Parathyroid adenoma (tissue), 2 donors: ENCODE results near the gene NFYB.
"Not testable (repeated sequence)": the region's sequence is repeated elsewhere in the genome, so short reads cannot be mapped to it uniquely, and the experiment has no call there.

Experiments used
- H2AFZ ChIP-seq: fragments of 300-600 bp; sonication (generic); one replicate; pipeline ENCODE4 v1.7.0; 2017; ENCODE audit warnings: antibody characterized with exemption, mild to moderate bottlenecking
- H3K27ac ChIP-seq: fragments of 300-600 bp; sonication (generic); one replicate; pipeline ENCODE4 v1.7.0; 2017
- H3K27me3 ChIP-seq: fragments of 300-600 bp; sonication (generic); one replicate; pipeline ENCODE4 v1.7.0; 2017; ENCODE audit warnings: low read length; ENCODE audit not compliant: control insufficient read depth, insufficient read depth
- H3K36me3 ChIP-seq: fragments of 300-600 bp; sonication (generic); one replicate; pipeline ENCODE4 v1.7.0; 2017; ENCODE audit warnings: low read length; ENCODE audit not compliant: control insufficient read depth, insufficient read depth
- H3K4me1 ChIP-seq: fragments of 300-600 bp; sonication (generic); one replicate; pipeline ENCODE4 v1.7.0; 2017; ENCODE audit warnings: control low read depth
- H3K4me2 ChIP-seq: fragments of 300-600 bp; sonication (generic); one replicate; pipeline ENCODE4 v1.7.0; 2017; ENCODE audit warnings: low read length
- H3K4me3 ChIP-seq: fragments of 300-600 bp; sonication (generic); one replicate; pipeline ENCODE4 v1.7.0; 2017; ENCODE audit warnings: low read depth, low read length
- H3K79me2 ChIP-seq: fragments of 300-600 bp; sonication (generic); one replicate; pipeline ENCODE4 v1.7.0; 2017; ENCODE audit warnings: control low read depth
- H3K9ac ChIP-seq: fragments of 300-600 bp; sonication (generic); one replicate; pipeline ENCODE4 v1.7.0; 2017; ENCODE audit warnings: mild to moderate bottlenecking
- H3K9me3 ChIP-seq: fragments of 300-600 bp; sonication (generic); one replicate; pipeline ENCODE4 v1.7.0; 2017; ENCODE audit warnings: low read length; ENCODE audit not compliant: control insufficient read depth
- CTCF ChIP-seq: fragments of 300-600 bp; sonication (generic); IDR thresholded peaks from one replicate; pipeline ENCODE4 v1.7.0; 2017; ENCODE audit warnings: antibody characterized with exemption, mild to moderate bottlenecking
- donor health status: primary hyperparathyroidism.

Gene NFYB

GRCh38 chr12:104167519-104168458 is 29.8 kb upstream of the NFYB start:
- H3K9me3 ChIP-seq = no peaks in the 10 kb centered on the region
- H3K9ac ChIP-seq = no peak overlapping the region
- H3K27me3 ChIP-seq = no peaks in the 10 kb centered on the region
- peaks cover 12% of the 10 kb centered on the region for H3K4me1 ChIP-seq
- H3K36me3 ChIP-seq = no peaks in the 10 kb centered on the region
- H2AFZ ChIP-seq = peak overlapping the region; percentile 18
- no peak overlapping the region for H3K4me2 ChIP-seq
- no peaks in the 10 kb centered on the region for H3K79me2 ChIP-seq
- no peak overlapping the region for H3K4me3 ChIP-seq
- H3K27ac ChIP-seq = no peak overlapping the region
- TF ChIP-seq CTCF = no peak

- H2AFZ ChIP-seq = no peak overlapping the region
- no peak overlapping the region for H3K4me2 ChIP-seq
- no peaks in the 10 kb centered on the region for H3K27me3 ChIP-seq
- no peaks in the 10 kb centered on the region for H3K79me2 ChIP-seq
- no peaks in the 10 kb centered on the region for H3K36me3 ChIP-seq
- H3K9ac ChIP-seq = no peak overlapping the region
- no peak overlapping the region for H3K4me3 ChIP-seq
- H3K9me3 ChIP-seq = no peaks in the 10 kb centered on the region
- H3K4me1 ChIP-seq = peaks cover 12% of the 10 kb centered on the region
- H3K27ac ChIP-seq = no peak overlapping the region
- TF ChIP-seq CTCF = no peak
Observed at GRCh38 chr12:104166465-104166864, 28.5 kb upstream of the NFYB start.

GRCh38 chr12:104165801-104166200 is 27.8 kb upstream of the NFYB start:
- peak overlapping the region; percentile 15 for H3K27ac ChIP-seq
- H2AFZ ChIP-seq = peak overlapping the region; percentile 61
- no peaks in the 10 kb centered on the region for H3K9me3 ChIP-seq
- no peak overlapping the region for H3K4me3 ChIP-seq
- no peaks in the 10 kb centered on the region for H3K36me3 ChIP-seq
- H3K4me2 ChIP-seq = no peak overlapping the region
- TF ChIP-seq CTCF = no peak
- no peak overlapping the region for H3K9ac ChIP-seq
- no peaks in the 10 kb centered on the region for H3K27me3 ChIP-seq
- no peaks in the 10 kb centered on the region for H3K79me2 ChIP-seq
- H3K4me1 ChIP-seq = peaks cover 12% of the 10 kb centered on the region

- H3K36me3 ChIP-seq = no peaks in the 10 kb centered on the region
- no peak overlapping the region for H3K9ac ChIP-seq
- no peak for TF ChIP-seq CTCF
- H3K9me3 ChIP-seq = no peaks in the 10 kb centered on the region
- no peaks in the 10 kb centered on the region for H3K79me2 ChIP-seq
- no peaks in the 10 kb centered on the region for H3K27me3 ChIP-seq
- no peak overlapping the region for H3K4me2 ChIP-seq
- H3K4me3 ChIP-seq = no peak overlapping the region
- H2AFZ ChIP-seq = peak overlapping the region; percentile 34
- peaks cover 12% of the 10 kb centered on the region for H3K4me1 ChIP-seq
- no peak overlapping the region for H3K27ac ChIP-seq
Observed at GRCh38 chr12:104164634-104165033, 26.6 kb upstream of the NFYB start.

GRCh38 chr12:104163631-104164030 is 25.6 kb upstream of the NFYB start:
- no peak overlapping the region for H3K4me3 ChIP-seq
- no peak overlapping the region for H2AFZ ChIP-seq
- no peak for TF ChIP-seq CTCF
- no peak overlapping the region for H3K27ac ChIP-seq
- H3K27me3 ChIP-seq = no peaks in the 10 kb centered on the region
- no peak overlapping the region for H3K4me2 ChIP-seq
- H3K9ac ChIP-seq = no peak overlapping the region
- no peaks in the 10 kb centered on the region for H3K36me3 ChIP-seq
- H3K9me3 ChIP-seq = no peaks in the 10 kb centered on the region
- no peaks in the 10 kb centered on the region for H3K79me2 ChIP-seq
- H3K4me1 ChIP-seq = peaks cover 12% of the 10 kb centered on the region

- H3K4me2 ChIP-seq, H3K9me3 ChIP-seq, H2AFZ ChIP-seq, H3K79me2 ChIP-seq, H3K27me3 ChIP-seq, H3K27ac ChIP-seq, H3K36me3 ChIP-seq, H3K4me3 ChIP-seq, H3K9ac ChIP-seq: not testable (repeated sequence)
- peaks cover 12% of the 10 kb centered on the region for H3K4me1 ChIP-seq
Observed at GRCh38 chr12:104163028-104163427, 25.0 kb upstream of the NFYB start.
